ENCODE data around the gene ULBP3. TPM values are rescaled to one million over a fixed set of nuclear protein-coding genes. Genes with fewer than 3 reads are reported as not detected.
"Not testable (repeated sequence)": the region's sequence is repeated elsewhere in the genome, so short reads cannot be mapped to it uniquely, and the experiment has no call there.

The ULBP3 gene
- total RNA-seq, 2 experiments from 2014 or later = 0.44 TPM; not detected in 1

DNA sequence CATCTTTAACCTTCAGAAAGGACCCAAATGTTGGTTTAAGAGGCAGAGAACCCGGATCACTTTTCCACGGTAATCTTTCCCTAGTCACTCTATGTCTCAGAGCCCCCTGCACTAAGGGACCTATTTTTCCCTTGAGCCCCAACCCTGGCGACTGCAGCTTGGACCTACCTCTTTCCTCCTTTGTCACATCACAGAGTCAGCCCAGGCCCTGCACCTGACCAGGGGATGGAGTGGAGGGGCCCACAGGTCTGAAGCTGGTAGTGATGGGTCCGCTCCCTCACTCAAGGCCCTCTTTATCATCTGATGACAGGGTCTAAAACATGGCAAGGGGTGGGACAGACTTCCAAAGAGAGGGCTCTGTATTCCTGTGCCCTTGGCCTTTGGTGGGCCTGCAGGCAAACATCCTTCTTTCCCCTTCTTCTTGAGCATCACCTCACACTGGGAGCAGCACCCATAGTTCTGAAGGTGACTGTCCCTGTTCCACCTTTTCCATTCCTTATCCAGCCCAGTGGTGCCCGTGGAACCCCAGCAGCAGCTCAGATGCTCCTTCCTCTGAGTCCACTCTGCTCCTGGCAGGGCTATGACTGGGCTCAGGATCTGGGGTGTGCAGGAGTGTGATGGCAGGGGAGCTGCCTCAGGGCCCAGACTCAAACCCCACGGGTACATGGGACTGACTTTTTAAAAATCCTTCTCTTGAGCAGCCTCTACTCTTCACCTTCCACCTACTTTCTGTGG, 49.9 kb downstream of the ULBP3 start:
- Histone ChIP-seq H3K27ac (ENCODE audit: low read depth in 1 of 2, low read length in 2 of 2) (no peak overlapping the region), H3K36me3 (ENCODE audit: insufficient read depth, low read length) (no peaks in the 10 kb centered on the region), H3K4me1 (ENCODE audit: insufficient read depth, low read length) (peaks cover 14% of the 10 kb centered on the region), H3K9me3 (ENCODE audit: control insufficient read depth in 1 of 2, insufficient read depth in 1 of 2, low read length in 2 of 2) (peaks cover 0 to 3% of the 10 kb centered on the region in 2 experiments), H3K4me3 (ENCODE audit: low read length) (no peak overlapping the region), H3K27me3 (ENCODE audit: control insufficient read depth in 1 of 2, insufficient read depth in 2 of 2, low read length in 2 of 2) (peaks cover 25 to 32% of the 10 kb centered on the region in 2 experiments)
- ATAC-seq (ENCODE audit: poor library complexity) (no peak), DNase-seq (no peak)
- POLR2A ChIA-PET = no interaction called here
- Mint-ChIP-seq H3K4me3 (no peak overlapping the region), H3K27ac (no peak overlapping the region), H3K36me3 (ENCODE audit: low read depth) (no peaks in the 10 kb centered on the region), H3K27me3 (peaks cover 69% of the 10 kb centered on the region), H3K4me1 (ENCODE audit: low read depth) (peaks cover 15% of the 10 kb centered on the region), H3K9me3 (no peaks in the 10 kb centered on the region)
- CTCF ChIA-PET = no interaction called here
- TF ChIP-seq, protein P1, sequence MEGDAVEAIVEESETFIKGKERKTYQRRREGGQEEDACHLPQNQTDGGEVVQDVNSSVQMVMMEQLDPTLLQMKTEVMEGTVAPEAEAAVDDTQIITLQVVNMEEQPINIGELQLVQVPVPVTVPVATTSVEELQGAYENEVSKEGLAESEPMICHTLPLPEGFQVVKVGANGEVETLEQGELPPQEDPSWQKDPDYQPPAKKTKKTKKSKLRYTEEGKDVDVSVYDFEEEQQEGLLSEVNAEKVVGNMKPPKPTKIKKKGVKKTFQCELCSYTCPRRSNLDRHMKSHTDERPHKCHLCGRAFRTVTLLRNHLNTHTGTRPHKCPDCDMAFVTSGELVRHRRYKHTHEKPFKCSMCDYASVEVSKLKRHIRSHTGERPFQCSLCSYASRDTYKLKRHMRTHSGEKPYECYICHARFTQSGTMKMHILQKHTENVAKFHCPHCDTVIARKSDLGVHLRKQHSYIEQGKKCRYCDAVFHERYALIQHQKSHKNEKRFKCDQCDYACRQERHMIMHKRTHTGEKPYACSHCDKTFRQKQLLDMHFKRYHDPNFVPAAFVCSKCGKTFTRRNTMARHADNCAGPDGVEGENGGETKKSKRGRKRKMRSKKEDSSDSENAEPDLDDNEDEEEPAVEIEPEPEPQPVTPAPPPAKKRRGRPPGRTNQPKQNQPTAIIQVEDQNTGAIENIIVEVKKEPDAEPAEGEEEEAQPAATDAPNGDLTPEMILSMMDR (IDR thresholded peaks at IDR 0.05) = no peak
- intact Hi-C loops (cut with DNase I, micrococcal nuclease) = loop anchor here in 1 of 2 experiments (5.0 to 10.0 kb wide), 2 partner anchors 297 to 474 kb away; partner anchors contain the start of gene PPIL4

DNA sequence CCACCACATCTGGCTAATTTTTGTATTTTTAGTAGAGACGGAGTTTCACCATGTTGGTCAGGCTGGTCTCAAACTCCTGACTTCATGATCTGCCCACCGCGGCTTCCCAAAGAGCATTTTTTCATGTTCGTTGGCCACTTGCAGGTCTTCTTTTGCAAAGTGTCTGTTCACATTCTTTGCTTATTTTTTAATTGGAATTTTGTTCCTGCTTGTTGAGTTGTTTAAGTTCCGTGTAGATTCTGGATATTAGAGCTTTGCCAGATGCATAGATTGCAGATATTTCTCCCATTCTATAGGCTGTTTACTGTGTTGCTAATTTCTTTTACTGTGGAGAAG, 51.8 kb downstream of the ULBP3 start:
- H3K4me3 Mint-ChIP-seq; H3K36me3 ChIP-seq (ENCODE audit: insufficient read depth, low read length); H3K27ac Mint-ChIP-seq; H3K9me3 Mint-ChIP-seq; H3K9me3 ChIP-seq (ENCODE audit: control insufficient read depth in 1 of 2, insufficient read depth in 1 of 2, low read length in 2 of 2); H3K36me3 Mint-ChIP-seq (ENCODE audit: low read depth); H3K27ac ChIP-seq (ENCODE audit: low read depth in 1 of 2, low read length in 2 of 2); ATAC-seq (ENCODE audit: poor library complexity); H3K4me3 ChIP-seq (ENCODE audit: low read length); DNase-seq; POLR2A ChIA-PET: not testable (repeated sequence)
- CTCF ChIA-PET = interaction anchor here (0.7 to 1.8 kb wide), 5 partner anchors 10 to 176 kb away, joined by 3 to 11 read pairs (median 5); no protein-coding TSS in a partner anchor
- peaks cover 76% of the 10 kb centered on the region for H3K27me3 Mint-ChIP-seq
- intact Hi-C loops (cut with DNase I, micrococcal nuclease) = loop anchor here (1.0 to 10.0 kb wide), 5 partner anchors 83 to 472 kb away; partner anchors contain the start of gene PPIL4 (in 1 of the 2)
- Histone ChIP-seq H3K4me1 (ENCODE audit: insufficient read depth, low read length) (peaks cover 14% of the 10 kb centered on the region), H3K27me3 (ENCODE audit: control insufficient read depth in 1 of 2, insufficient read depth in 2 of 2, low read length in 2 of 2) (peaks cover 35 to 47% of the 10 kb centered on the region in 2 experiments)
- peaks cover 19% of the 10 kb centered on the region for H3K4me1 Mint-ChIP-seq (ENCODE audit: low read depth)
- TF ChIP-seq, protein P1 (IDR thresholded peaks at IDR 0.05) = peak; percentile 7

DNA sequence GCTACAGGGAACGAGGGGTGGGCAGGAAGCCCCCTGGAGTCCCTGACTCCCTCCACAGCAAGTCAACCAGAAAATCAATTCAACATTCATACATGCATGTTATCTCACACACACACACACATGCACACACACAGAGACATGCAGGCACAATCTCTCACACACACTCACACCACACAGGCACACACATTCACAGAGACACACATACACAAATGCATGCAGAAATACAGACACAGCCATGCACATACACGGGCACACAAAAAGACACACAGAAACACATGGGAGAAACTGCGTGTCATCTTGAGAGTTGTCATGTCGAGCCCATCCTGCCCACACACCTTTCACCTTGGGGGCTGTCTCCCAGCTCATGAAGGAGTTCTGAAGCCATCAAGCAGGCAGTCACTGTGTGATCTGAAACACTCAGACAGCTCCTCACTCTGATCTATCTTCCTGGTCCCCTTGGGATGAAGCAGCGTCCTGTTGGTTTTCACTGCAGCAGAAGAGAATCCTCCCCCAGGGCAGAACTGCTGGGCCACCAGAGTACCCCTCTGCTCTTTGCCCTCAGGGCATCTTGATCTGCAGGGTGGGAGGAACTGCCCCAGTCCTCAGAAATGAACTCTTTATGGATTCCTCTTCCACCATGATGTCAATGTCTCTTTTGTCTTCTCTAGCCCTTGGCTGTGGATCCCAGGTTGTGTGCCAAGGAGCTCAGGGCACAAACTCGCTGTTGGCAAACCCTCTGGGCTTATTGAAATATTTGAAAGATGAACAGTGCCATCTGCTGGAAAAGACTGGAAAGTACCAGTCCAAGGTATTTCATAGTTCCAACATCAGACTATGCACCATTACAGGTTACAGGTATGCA, 52.4 kb downstream of the ULBP3 start:
- no peaks in the 10 kb centered on the region for H3K9me3 Mint-ChIP-seq
- intact Hi-C loops (cut with DNase I, micrococcal nuclease) = loop anchor here (1.0 to 10.0 kb wide), 5 partner anchors 82 to 472 kb away; partner anchors contain the start of gene PPIL4 (in 1 of the 2)
- Histone ChIP-seq H3K36me3 (ENCODE audit: insufficient read depth, low read length) (no peaks in the 10 kb centered on the region), H3K4me3 (ENCODE audit: low read length) (no peak overlapping the region), H3K27me3 (ENCODE audit: control insufficient read depth in 1 of 2, insufficient read depth in 2 of 2, low read length in 2 of 2) (peaks cover 38 to 53% of the 10 kb centered on the region in 2 experiments), H3K9me3 (ENCODE audit: control insufficient read depth in 1 of 2, insufficient read depth in 1 of 2, low read length in 2 of 2) (peaks cover 0 to 3% of the 10 kb centered on the region in 2 experiments), H3K4me1 (ENCODE audit: insufficient read depth, low read length) (peaks cover 14% of the 10 kb centered on the region), H3K27ac (ENCODE audit: low read depth in 1 of 2, low read length in 2 of 2) (no peak overlapping the region)
- no peaks in the 10 kb centered on the region for H3K36me3 Mint-ChIP-seq (ENCODE audit: low read depth)
- ChIA-PET POLR2A (no interaction called here), CTCF (interaction anchor here (0.6 to 1.8 kb wide), 11 partner anchors 9 to 176 kb away, joined by 3 to 11 read pairs (median 4); no protein-coding TSS in a partner anchor)
- peaks cover 19% of the 10 kb centered on the region for H3K4me1 Mint-ChIP-seq (ENCODE audit: low read depth)
- peaks cover 82% of the 10 kb centered on the region for H3K27me3 Mint-ChIP-seq
- H3K4me3 Mint-ChIP-seq = no peak overlapping the region
- peak; percentile 92 for ATAC-seq (ENCODE audit: poor library complexity)
- TF ChIP-seq, protein P1 (IDR thresholded peaks at IDR 0.05) = peak; percentile 75
- H3K27ac Mint-ChIP-seq = no peak overlapping the region
- peak in 13 of 14 experiments; percentile 30 to 84 (median 42) for DNase-seq

DNA sequence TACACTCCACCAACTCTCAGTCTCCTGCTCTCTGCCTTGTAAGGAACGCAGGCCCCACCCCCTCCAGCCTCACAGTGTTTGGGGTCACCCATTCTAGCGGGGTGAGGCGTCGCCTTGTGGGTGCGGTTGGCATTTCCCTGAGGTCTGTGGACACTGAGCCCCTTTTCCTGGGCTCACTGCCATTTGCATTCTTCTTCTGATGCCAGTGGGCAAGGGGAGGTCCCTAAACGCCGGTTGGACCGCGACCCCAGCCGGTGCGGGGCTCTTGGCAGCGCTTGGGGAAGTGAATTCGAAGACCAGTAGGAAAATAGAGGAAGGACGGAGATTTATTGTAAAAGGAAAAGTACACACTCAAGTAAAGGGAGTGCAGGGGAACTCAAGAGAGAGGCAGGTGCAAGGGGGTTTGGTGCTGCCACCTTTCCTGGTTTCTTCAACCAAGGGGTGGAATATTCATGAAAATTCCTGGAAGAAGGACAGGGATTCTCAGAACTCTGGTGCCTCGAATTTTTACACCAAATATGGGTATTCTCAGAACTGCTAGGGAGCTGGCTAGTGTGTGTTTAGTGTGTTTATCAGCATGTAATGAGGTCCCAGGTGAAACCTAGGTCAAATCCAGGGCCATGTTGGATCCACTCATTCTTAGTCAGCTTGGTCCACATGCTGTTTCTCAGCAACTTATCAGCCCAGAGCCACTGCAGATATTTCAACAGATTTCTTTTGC, 53.5 kb downstream of the ULBP3 start:
- Histone ChIP-seq H3K27me3 (ENCODE audit: control insufficient read depth in 1 of 2, insufficient read depth in 2 of 2, low read length in 2 of 2) (peaks cover 38 to 54% of the 10 kb centered on the region in 2 experiments), H3K4me1 (ENCODE audit: insufficient read depth, low read length) (peaks cover 14% of the 10 kb centered on the region)
- H3K9me3 Mint-ChIP-seq; ATAC-seq (ENCODE audit: poor library complexity); H3K36me3 Mint-ChIP-seq (ENCODE audit: low read depth); H3K4me3 Mint-ChIP-seq; H3K27ac ChIP-seq (ENCODE audit: low read depth in 1 of 2, low read length in 2 of 2); H3K4me3 ChIP-seq (ENCODE audit: low read length); H3K27ac Mint-ChIP-seq; POLR2A ChIA-PET; CTCF ChIA-PET; H3K36me3 ChIP-seq (ENCODE audit: insufficient read depth, low read length); H3K9me3 ChIP-seq (ENCODE audit: control insufficient read depth in 1 of 2, insufficient read depth in 1 of 2, low read length in 2 of 2): not testable (repeated sequence)
- Mint-ChIP-seq H3K27me3 (peaks cover 85% of the 10 kb centered on the region), H3K4me1 (ENCODE audit: low read depth) (peaks cover 19% of the 10 kb centered on the region)
- DNase-seq = peak in 3 of 14 experiments; percentile 26 to 69 (median 57)
- intact Hi-C loops (cut with DNase I, micrococcal nuclease) = loop anchor here in 1 of 2 experiments (1.0 to 10.0 kb wide), 3 partner anchors 181 to 471 kb away; partner anchors contain the start of gene PPIL4
